ENCODE results near the gene MAN2C1.
"Not testable (repeated sequence)": the region's sequence is repeated elsewhere in the genome, so short reads cannot be mapped to it uniquely, and the experiment has no call there.

The MAN2C1 gene

GRCh38 chr15:75314552-75315290 is 53.7 kb downstream of the MAN2C1 start:
- H3K9ac ChIP-seq (ENCODE audit: low read depth, low read length), result no peak overlapping the region
- H3K4me3 ChIP-seq (ENCODE audit: low read depth, low read length), result no peak overlapping the region
- H3K9me3 ChIP-seq (ENCODE audit: control insufficient read depth, insufficient read depth, low read length), result no peaks in the 10 kb centered on the region
- no peaks in the 10 kb centered on the region for H3K4me1 ChIP-seq (ENCODE audit: control insufficient read depth, insufficient read depth, low read length)
- H3K36me3 ChIP-seq (ENCODE audit: control insufficient read depth, insufficient read depth, low read length), result no peaks in the 10 kb centered on the region
- H3K27me3 ChIP-seq (ENCODE audit: control insufficient read depth, insufficient read depth, low read length), result no peaks in the 10 kb centered on the region

- H3K4me1 ChIP-seq (ENCODE audit: control insufficient read depth, insufficient read depth, low read length), result no peaks in the 10 kb centered on the region
- H3K36me3 ChIP-seq (ENCODE audit: control insufficient read depth, insufficient read depth, low read length), result no peaks in the 10 kb centered on the region
- H3K9ac ChIP-seq (ENCODE audit: low read depth, low read length), result no peak overlapping the region
- H3K27me3 ChIP-seq (ENCODE audit: control insufficient read depth, insufficient read depth, low read length), result peaks cover 2% of the 10 kb centered on the region
- no peak overlapping the region for H3K4me3 ChIP-seq (ENCODE audit: low read depth, low read length)
- H3K9me3 ChIP-seq (ENCODE audit: control insufficient read depth, insufficient read depth, low read length), result no peaks in the 10 kb centered on the region
These were observed 55.1 kb downstream of the MAN2C1 start for GRCh38 chr15:75313116-75313845.

GRCh38 chr15:75312548-75312947 is 55.9 kb downstream of the MAN2C1 start:
- H3K9me3 ChIP-seq (ENCODE audit: control insufficient read depth, insufficient read depth, low read length); H3K36me3 ChIP-seq (ENCODE audit: control insufficient read depth, insufficient read depth, low read length); H3K9ac ChIP-seq (ENCODE audit: low read depth, low read length); H3K4me3 ChIP-seq (ENCODE audit: low read depth, low read length); H3K27me3 ChIP-seq (ENCODE audit: control insufficient read depth, insufficient read depth, low read length); H3K4me1 ChIP-seq (ENCODE audit: control insufficient read depth, insufficient read depth, low read length): not testable (repeated sequence)

GRCh38 chr15:75309711-75310110 is 58.7 kb downstream of the MAN2C1 start:
- peaks cover 3% of the 10 kb centered on the region for H3K4me1 ChIP-seq (ENCODE audit: control insufficient read depth, insufficient read depth, low read length)
- H3K9me3 ChIP-seq (ENCODE audit: control insufficient read depth, insufficient read depth, low read length), result no peaks in the 10 kb centered on the region
- peaks cover 7% of the 10 kb centered on the region for H3K27me3 ChIP-seq (ENCODE audit: control insufficient read depth, insufficient read depth, low read length)
- no peak overlapping the region for H3K4me3 ChIP-seq (ENCODE audit: low read depth, low read length)
- H3K9ac ChIP-seq (ENCODE audit: low read depth, low read length), result no peak overlapping the region
- no peaks in the 10 kb centered on the region for H3K36me3 ChIP-seq (ENCODE audit: control insufficient read depth, insufficient read depth, low read length)

GRCh38 chr15:75307778-75308390 is 60.5 kb downstream of the MAN2C1 start:
- no peak overlapping the region for H3K9ac ChIP-seq (ENCODE audit: low read depth, low read length)
- no peaks in the 10 kb centered on the region for H3K9me3 ChIP-seq (ENCODE audit: control insufficient read depth, insufficient read depth, low read length)
- H3K36me3 ChIP-seq (ENCODE audit: control insufficient read depth, insufficient read depth, low read length), result no peaks in the 10 kb centered on the region
- peaks cover 3% of the 10 kb centered on the region for H3K4me1 ChIP-seq (ENCODE audit: control insufficient read depth, insufficient read depth, low read length)
- no peak overlapping the region for H3K4me3 ChIP-seq (ENCODE audit: low read depth, low read length)
- H3K27me3 ChIP-seq (ENCODE audit: control insufficient read depth, insufficient read depth, low read length), result peaks cover 7% of the 10 kb centered on the region

- H3K36me3 ChIP-seq (ENCODE audit: control insufficient read depth, insufficient read depth, low read length), result no peaks in the 10 kb centered on the region
- no peak overlapping the region for H3K9ac ChIP-seq (ENCODE audit: low read depth, low read length)
- peaks cover 3% of the 10 kb centered on the region for H3K4me1 ChIP-seq (ENCODE audit: control insufficient read depth, insufficient read depth, low read length)
- no peak overlapping the region for H3K4me3 ChIP-seq (ENCODE audit: low read depth, low read length)
- H3K27me3 ChIP-seq (ENCODE audit: control insufficient read depth, insufficient read depth, low read length), result peaks cover 7% of the 10 kb centered on the region
- H3K9me3 ChIP-seq (ENCODE audit: control insufficient read depth, insufficient read depth, low read length), result no peaks in the 10 kb centered on the region
These were observed 62.2 kb downstream of the MAN2C1 start for GRCh38 chr15:75306188-75306587.

Measured in iPS-15b (cell line).